PC-3 (cell line): ENCODE data around the gene HS3ST2. TPM values are rescaled to one million over a fixed set of nuclear protein-coding genes. Genes with fewer than 3 reads are reported as not detected.
"Not testable (repeated sequence)": the region's sequence is repeated elsewhere in the genome, so short reads cannot be mapped to it uniquely, and the experiment has no call there.

ENCODE experiments used
- ATAC-seq: fragments of 200-7000 bp; cut with Tn5 transposase; 2 replicates; pipeline ENCODE4 v1.9.1; 2020; ENCODE audit warnings: mild to moderate bottlenecking, moderate library complexity
- BruUV-seq: library from RNA; stranded (reverse); fragments of 400-500 nt; replicated peaks from 2 replicates; lab custom pipeline; 2021; lab: Mats Ljungman, UMichigan
- CTCF ChIA-PET: fragments of 300-600 bp; sonication (Branson Sonifier 250); formaldehyde crosslinking; loops from one replicate; lab custom pipeline; 2022; ENCODE audit warnings: antibody characterized with exemption; lab: Charles Lee
- POLR2A ChIA-PET: fragments of 300-600 bp; sonication (Branson Sonifier 250); formaldehyde crosslinking; loops from one replicate; lab custom pipeline; 2022; ENCODE audit warnings: antibody characterized with exemption; ENCODE audit not compliant: unreplicated experiment; lab: Charles Lee
- DNase-seq: peaks from one replicate; pipeline ENCODE4 v3.0.0-alpha.2; 2015
- H2AFZ ChIP-seq: fragments of 300-600 bp; sonication (generic); 2 replicates; pipeline ENCODE4 v1.6.0; 2016; ENCODE audit warnings: antibody characterized with exemption, low read length
- H3F3A ChIP-seq: fragments of 300-600 bp; sonication (generic); one replicate; pipeline ENCODE4 v1.6.0; 2017; ENCODE audit warnings: antibody characterized with exemption, low read length, control low read depth, mild to moderate bottlenecking; ENCODE audit not compliant: unreplicated experiment
- H3K27ac ChIP-seq: fragments of 300-600 bp; sonication (generic); 2 replicates; pipeline ENCODE4 v1.5.1; 2016; ENCODE audit warnings: mild to moderate bottlenecking, low read length
- H3K27me3 ChIP-seq: fragments of 300-600 bp; sonication (generic); 2 replicates; pipeline ENCODE4 v1.6.1; 2016; ENCODE audit warnings: low read length, mixed read lengths
- H3K36me3 ChIP-seq: fragments of 300-600 bp; sonication (generic); 2 replicates; pipeline ENCODE4 v1.6.1; 2016; ENCODE audit warnings: low read depth, mixed run types, low read length, mixed read lengths
- H3K4me1 ChIP-seq: fragments of 300-600 bp; sonication (generic); 2 replicates; pipeline ENCODE4 v1.5.1; 2016; ENCODE audit warnings: low read length; ENCODE audit not compliant: insufficient read depth
- H3K4me2 ChIP-seq: fragments of 300-600 bp; sonication (generic); 2 replicates; pipeline ENCODE4 v1.6.0; 2016; ENCODE audit warnings: low read length
- H3K4me3 ChIP-seq: fragments of 300-600 bp; sonication (generic); 2 replicates; pipeline ENCODE4 v1.5.1; 2016; ENCODE audit warnings: mild to moderate bottlenecking, low read length, mixed read lengths
- H3K79me2 ChIP-seq: fragments of 300-600 bp; sonication (generic); 2 replicates; pipeline ENCODE4 v1.6.1; 2017; ENCODE audit warnings: low read length, mixed read lengths
- H3K9ac ChIP-seq: fragments of 300-600 bp; sonication (generic); 2 replicates; pipeline ENCODE4 v1.6.0; 2016; ENCODE audit warnings: mild to moderate bottlenecking, low read length
- H3K9me2 ChIP-seq: fragments of 300-600 bp; sonication (generic); replicated peaks from 2 replicates; pipeline ENCODE4 v1.6.1; 2016; ENCODE audit warnings: mixed run types, low read length, mixed read lengths
- H3K9me3 ChIP-seq: fragments of 300-600 bp; sonication (generic); 2 replicates; pipeline ENCODE4 v1.6.1; 2016; ENCODE audit warnings: low read length, mixed read lengths
- H4K20me1 ChIP-seq: fragments of 300-600 bp; sonication (generic); 2 replicates; pipeline ENCODE4 v1.6.1; 2016; ENCODE audit warnings: low read length, mixed read lengths
- CTCF ChIP-seq: fragments of 300-600 bp; sonication (generic); conservative IDR thresholded peaks from 2 replicates; pipeline ENCODE4 v1.5.1; 2017; ENCODE audit warnings: antibody characterized with exemption, low read depth, mild to moderate bottlenecking, low read length
- EZH2 ChIP-seq: fragments of 300-600 bp; sonication (generic); IDR thresholded peaks from one replicate; pipeline ENCODE4 v1.6.1; 2017; ENCODE audit warnings: antibody characterized with exemption, mild to moderate bottlenecking, low read length; ENCODE audit not compliant: unreplicated experiment
- EZH2phosphoT487 ChIP-seq: fragments of 300-600 bp; sonication (generic); IDR thresholded peaks from 2 replicates; pipeline ENCODE4 v1.6.1; 2018; ENCODE audit warnings: mild to moderate bottlenecking, antibody characterized with exemption, low read length, borderline replicate concordance
- intact Hi-C: fragments of 100-400 bp; cut with micrococcal nuclease; formaldehyde crosslinking; loops from 2 replicates; pipeline ENCODE4 v1.9.0; 2023
- total RNA-seq: library from RNA; depleted of rRNA; stranded (reverse); fragments of >200 nt; gene quantifications from 2 replicates; pipeline ENCODE4 v1.2.3, GENCODE V29; 2014

Gene HS3ST2
- total RNA-seq, 1 experiment from 2014 or later, result not detected

- Histone ChIP-seq H4K20me1 (no peaks in the 10 kb centered on the region), H3K36me3 (no peaks in the 10 kb centered on the region), H3K4me2 (no peak overlapping the region), H2AFZ (no peak overlapping the region), H3K4me1 (peaks cover 3% of the 10 kb centered on the region; the same call in 1 of the 2 replicates), H3K79me2 (no peaks in the 10 kb centered on the region), H3K4me3 (no peak overlapping the region), H3K9me3 (no peaks in the 10 kb centered on the region), H3K27ac (no peak overlapping the region), H3K9ac (no peak overlapping the region), H3F3A (no peaks in the 10 kb centered on the region), H3K9me2 (no peaks in the 10 kb centered on the region), H3K27me3 (peaks cover 9% of the 10 kb centered on the region; the same call in 1 of the 2 replicates)
- TF ChIP-seq EZH2phosphoT487, result no peak
- TF ChIP-seq CTCF, result no peak
- TF ChIP-seq EZH2, result no peak
- CTCF ChIA-PET, result no interaction called here
- BruUV-seq, result no TSS peak
- POLR2A ChIA-PET, result interaction anchor here (0.6 kb wide), 1 partner anchor 1295 kb away, joined by 9 read pairs; no protein-coding TSS in a partner anchor
- DNase-seq (no peak), ATAC-seq (no peak)
- intact Hi-C loops, result no loop called here
Measured at GRCh38 chr16:22815863-22816262, 1.9 kb downstream of the HS3ST2 start.

- H3K4me3 ChIP-seq, result no peak overlapping the region
- ATAC-seq, result peak; percentile 86
- no peaks in the 10 kb centered on the region for H3K9me3 ChIP-seq
- H3K9me2 ChIP-seq, result no peaks in the 10 kb centered on the region
- H2AFZ ChIP-seq, result no peak overlapping the region
- TF ChIP-seq EZH2 (no peak), CTCF (no peak), EZH2phosphoT487 (no peak)
- no peaks in the 10 kb centered on the region for H4K20me1 ChIP-seq
- peak; percentile 66 for DNase-seq
- peaks cover 3% of the 10 kb centered on the region; the same call in 1 of the 2 replicates for H3K4me1 ChIP-seq
- no peaks in the 10 kb centered on the region for H3K79me2 ChIP-seq
- H3K9ac ChIP-seq, result no peak overlapping the region
- H3F3A ChIP-seq, result no peaks in the 10 kb centered on the region
- intact Hi-C loops, result no loop called here
- ChIA-PET POLR2A (no interaction called here), CTCF (no interaction called here)
- H3K27ac ChIP-seq, result no peak overlapping the region
- H3K36me3 ChIP-seq, result no peaks in the 10 kb centered on the region
- no TSS peak for BruUV-seq
- no peak overlapping the region for H3K4me2 ChIP-seq
- H3K27me3 ChIP-seq, result peaks cover 9% of the 10 kb centered on the region; the same call in 1 of the 2 replicates
Measured at GRCh38 chr16:22816475-22816874, 2.5 kb downstream of the HS3ST2 start.

GRCh38 chr16:22818736-22819135 is 4.8 kb downstream of the HS3ST2 start:
- H3K4me3 ChIP-seq, H3K27me3 ChIP-seq, H3K27ac ChIP-seq, H3K36me3 ChIP-seq, DNase-seq, H3K9ac ChIP-seq, H3K4me1 ChIP-seq, BruUV-seq, H3K4me2 ChIP-seq, H3K9me2 ChIP-seq, H3K79me2 ChIP-seq, intact Hi-C loops, CTCF ChIA-PET, H4K20me1 ChIP-seq, ATAC-seq, H3F3A ChIP-seq, POLR2A ChIA-PET, H2AFZ ChIP-seq, H3K9me3 ChIP-seq: not testable (repeated sequence)
